SK-N-SH treated with all-trans-retinoic acid at 6 μM for 48 hours (cell line): ENCODE results near the gene NOL8.

Experiments used
- ESRRG ChIP-seq: fragments of 250-450 bp; sonication (Bioruptor Pico); IDR thresholded peaks from 2 replicates; pipeline ENCODE4 v1.6.1; 2021; ENCODE audit warnings: mild to moderate bottlenecking
- RARB ChIP-seq: fragments of 250-450 bp; sonication (Bioruptor Pico); IDR thresholded peaks from 2 replicates; pipeline ENCODE4 v1.8.0; 2021; ENCODE audit warnings: mild to moderate bottlenecking, moderate library complexity
- SNAI2 ChIP-seq: fragments of 250-450 bp; sonication (Bioruptor Pico); IDR thresholded peaks from 2 replicates; pipeline ENCODE4 v1.5.0; 2020; ENCODE audit warnings: mild to moderate bottlenecking, moderate library complexity
- ZFP3 ChIP-seq: fragments of 250-450 bp; sonication (Bioruptor Pico); IDR thresholded peaks from 2 replicates; pipeline ENCODE4 v1.5.0; 2020; ENCODE audit warnings: mild to moderate bottlenecking, moderate library complexity
- ZNF8 ChIP-seq: fragments of 450-650 bp; formaldehyde crosslinking; IDR thresholded peaks from 2 replicates; pipeline ENCODE4 v1.5.0; 2020; ENCODE audit warnings: mild to moderate bottlenecking, moderate library complexity
- TF ChIP-seq, protein P1 (sequence below): fragments of 250-450 bp; sonication (Bioruptor Pico); IDR thresholded peaks from 2 replicates; pipeline ENCODE4 v1.5.1; 2021; ENCODE audit warnings: mild to moderate bottlenecking, moderate library complexity
- TF ChIP-seq, protein P2 (sequence below): fragments of 250-450 bp; sonication (Bioruptor Pico); IDR thresholded peaks from 2 replicates; pipeline ENCODE4 v1.8.0; 2020; ENCODE audit warnings: mild to moderate bottlenecking, moderate library complexity, borderline replicate concordance

DNA sequence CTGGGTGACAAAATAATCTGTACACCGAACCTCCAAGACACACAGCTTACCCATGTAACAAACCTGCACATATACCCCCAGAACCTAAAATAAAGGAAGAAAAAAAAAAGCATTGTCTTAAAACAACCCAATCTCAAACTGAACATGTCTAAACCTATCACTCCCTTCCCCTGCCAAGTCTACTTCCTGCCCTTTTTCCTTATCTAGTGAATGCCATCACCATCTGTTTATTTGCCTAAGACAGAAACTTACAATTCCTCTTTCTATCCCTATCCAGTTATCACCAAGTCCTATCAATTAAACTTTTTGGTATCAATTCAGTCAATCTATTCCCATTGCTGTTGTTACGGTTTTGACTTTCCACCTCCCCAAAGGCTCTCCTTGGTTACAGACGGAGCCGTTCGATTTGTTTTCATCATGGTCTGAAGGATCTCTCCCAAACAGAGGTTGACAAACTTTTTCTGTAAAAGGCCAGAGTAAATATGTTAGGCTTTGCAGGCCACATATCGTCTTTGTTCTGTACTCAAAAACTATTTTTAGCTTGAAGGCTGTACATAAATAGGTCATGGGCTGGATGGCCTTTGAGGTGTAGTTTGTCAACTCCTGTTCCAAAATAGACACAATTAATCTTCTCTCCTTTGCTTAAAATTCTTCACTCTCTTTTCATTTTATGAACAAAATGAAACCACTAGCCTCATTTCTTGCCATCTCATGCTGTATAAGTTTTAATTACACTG lies 12.1 kb downstream of the NOL8 start:
- no peak for TF ChIP-seq SNAI2 (CRISPR knock-in tag)
- TF ChIP-seq ESRRG (CRISPR knock-in tag) = no peak
- TF ChIP-seq, protein P1, sequence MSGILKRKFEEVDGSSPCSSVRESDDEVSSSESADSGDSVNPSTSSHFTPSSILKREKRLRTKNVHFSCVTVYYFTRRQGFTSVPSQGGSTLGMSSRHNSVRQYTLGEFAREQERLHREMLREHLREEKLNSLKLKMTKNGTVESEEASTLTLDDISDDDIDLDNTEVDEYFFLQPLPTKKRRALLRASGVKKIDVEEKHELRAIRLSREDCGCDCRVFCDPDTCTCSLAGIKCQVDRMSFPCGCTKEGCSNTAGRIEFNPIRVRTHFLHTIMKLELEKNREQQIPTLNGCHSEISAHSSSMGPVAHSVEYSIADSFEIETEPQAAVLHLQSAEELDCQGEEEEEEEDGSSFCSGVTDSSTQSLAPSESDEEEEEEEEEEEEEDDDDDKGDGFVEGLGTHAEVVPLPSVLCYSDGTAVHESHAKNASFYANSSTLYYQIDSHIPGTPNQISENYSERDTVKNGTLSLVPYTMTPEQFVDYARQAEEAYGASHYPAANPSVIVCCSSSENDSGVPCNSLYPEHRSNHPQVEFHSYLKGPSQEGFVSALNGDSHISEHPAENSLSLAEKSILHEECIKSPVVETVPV (CRISPR knock-in tag) = no peak
- TF ChIP-seq, protein P2, sequence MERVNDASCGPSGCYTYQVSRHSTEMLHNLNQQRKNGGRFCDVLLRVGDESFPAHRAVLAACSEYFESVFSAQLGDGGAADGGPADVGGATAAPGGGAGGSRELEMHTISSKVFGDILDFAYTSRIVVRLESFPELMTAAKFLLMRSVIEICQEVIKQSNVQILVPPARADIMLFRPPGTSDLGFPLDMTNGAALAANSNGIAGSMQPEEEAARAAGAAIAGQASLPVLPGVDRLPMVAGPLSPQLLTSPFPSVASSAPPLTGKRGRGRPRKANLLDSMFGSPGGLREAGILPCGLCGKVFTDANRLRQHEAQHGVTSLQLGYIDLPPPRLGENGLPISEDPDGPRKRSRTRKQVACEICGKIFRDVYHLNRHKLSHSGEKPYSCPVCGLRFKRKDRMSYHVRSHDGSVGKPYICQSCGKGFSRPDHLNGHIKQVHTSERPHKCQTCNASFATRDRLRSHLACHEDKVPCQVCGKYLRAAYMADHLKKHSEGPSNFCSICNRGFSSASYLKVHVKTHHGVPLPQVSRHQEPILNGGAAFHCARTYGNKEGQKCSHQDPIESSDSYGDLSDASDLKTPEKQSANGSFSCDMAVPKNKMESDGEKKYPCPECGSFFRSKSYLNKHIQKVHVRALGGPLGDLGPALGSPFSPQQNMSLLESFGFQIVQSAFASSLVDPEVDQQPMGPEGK = no peak
- no peak for TF ChIP-seq RARB (CRISPR knock-in tag)
- no peak for TF ChIP-seq ZNF8 (CRISPR knock-in tag)
- no peak for TF ChIP-seq ZFP3 (CRISPR knock-in tag)
